TTC549 (cell line): Measurements from ENCODE around the gene CIB4.

Experiments used
- FAIRE-seq: peaks from 2 replicates; lab custom pipeline; 2012; peaks lifted over from hg19 to GRCh38; lab: Jason Lieb, UNC

Gene CIB4

GRCh38 chr2:26642429-26642828, 1.3 kb upstream of the CIB4 start:
- no peak for FAIRE-seq

DNA sequence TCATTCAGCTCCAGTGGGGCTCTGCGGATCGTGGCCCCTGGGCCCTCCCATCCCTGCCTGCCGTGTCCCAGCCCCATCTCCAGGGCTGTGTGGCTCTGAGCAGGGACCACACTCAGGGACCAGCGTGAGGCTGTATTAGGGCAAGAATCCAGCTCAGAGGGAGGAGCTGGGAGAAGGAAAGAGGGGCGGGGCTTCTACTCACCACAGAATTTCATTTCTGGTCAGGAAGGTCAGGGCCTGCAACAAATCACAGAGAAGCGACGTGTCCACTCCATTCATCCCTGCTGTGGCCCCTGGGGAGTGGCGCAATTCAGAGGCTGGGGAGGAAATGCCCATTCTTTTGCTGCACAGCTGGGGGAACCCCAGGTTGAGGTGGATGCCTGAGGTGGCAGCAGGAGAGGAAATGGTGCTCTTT, 828 bp downstream of the CIB4 start:
- no peak for FAIRE-seq

GRCh38 chr2:26639685-26640243, 1.4 kb downstream of the CIB4 start:
- no peak for FAIRE-seq

- no peak for FAIRE-seq
Measured at GRCh38 chr2:26637811-26638310, 3.3 kb downstream of the CIB4 start.

- no peak for FAIRE-seq
Measured at GRCh38 chr2:26636935-26637334, 4.2 kb downstream of the CIB4 start.

DNA sequence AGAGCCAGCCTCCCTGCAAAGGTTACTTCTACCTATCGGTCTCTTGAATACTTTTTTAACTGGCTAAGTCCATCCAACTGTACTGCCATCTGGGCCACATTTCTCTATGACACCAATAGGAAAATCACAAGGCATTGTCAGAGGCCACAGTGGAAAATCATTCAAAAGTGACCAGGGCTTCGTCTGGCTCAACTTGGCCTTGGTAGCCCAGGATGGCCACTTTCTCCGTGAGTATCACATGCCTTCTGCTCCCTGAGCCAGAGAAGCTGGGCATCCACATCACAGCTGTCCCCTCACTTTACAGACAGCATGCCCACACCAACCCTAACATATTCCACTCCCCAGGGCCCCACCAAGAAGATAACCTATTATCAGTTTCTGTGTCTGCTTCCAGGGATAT, 5.8 kb downstream of the CIB4 start:
- FAIRE-seq: no peak

- no peak for FAIRE-seq
Measured at GRCh38 chr2:26634636-26635230, 6.4 kb downstream of the CIB4 start.

- no peak for FAIRE-seq
Measured at GRCh38 chr2:26633993-26634595, 7.1 kb downstream of the CIB4 start.

DNA sequence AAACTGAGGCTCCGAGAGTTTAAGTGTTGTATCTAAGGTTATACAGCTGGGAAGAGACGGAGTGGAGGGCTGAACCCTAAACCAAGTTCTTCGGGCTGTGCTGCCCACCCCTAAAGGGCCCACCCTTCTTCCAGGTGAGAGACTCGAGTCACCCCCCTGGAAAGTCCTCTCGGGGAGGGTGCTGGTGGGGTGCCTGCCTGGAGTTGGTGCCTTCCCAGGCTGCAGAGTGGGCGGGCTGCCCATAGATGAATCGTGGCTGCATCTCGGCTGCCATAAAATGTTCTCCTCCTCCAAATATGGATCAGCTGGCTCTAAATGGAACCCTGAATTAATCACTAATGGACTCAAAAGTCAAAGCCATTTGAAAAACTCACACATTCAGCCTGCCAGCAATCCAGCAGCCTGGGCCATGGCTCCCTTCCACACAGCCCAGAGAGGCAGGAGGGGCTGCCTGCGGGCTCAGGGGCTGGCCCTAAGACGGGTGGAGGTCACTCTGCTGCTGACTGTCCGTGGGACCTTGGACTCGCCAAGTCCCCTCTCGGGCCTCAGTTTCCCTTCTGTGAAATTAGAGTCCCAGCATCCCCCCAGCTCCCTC, 7.7 kb downstream of the CIB4 start:
- no peak for FAIRE-seq

GRCh38 chr2:26632624-26633185, 8.5 kb downstream of the CIB4 start:
- no peak for FAIRE-seq

- no peak for FAIRE-seq
Measured at GRCh38 chr2:26631401-26632170, 9.6 kb downstream of the CIB4 start.

DNA sequence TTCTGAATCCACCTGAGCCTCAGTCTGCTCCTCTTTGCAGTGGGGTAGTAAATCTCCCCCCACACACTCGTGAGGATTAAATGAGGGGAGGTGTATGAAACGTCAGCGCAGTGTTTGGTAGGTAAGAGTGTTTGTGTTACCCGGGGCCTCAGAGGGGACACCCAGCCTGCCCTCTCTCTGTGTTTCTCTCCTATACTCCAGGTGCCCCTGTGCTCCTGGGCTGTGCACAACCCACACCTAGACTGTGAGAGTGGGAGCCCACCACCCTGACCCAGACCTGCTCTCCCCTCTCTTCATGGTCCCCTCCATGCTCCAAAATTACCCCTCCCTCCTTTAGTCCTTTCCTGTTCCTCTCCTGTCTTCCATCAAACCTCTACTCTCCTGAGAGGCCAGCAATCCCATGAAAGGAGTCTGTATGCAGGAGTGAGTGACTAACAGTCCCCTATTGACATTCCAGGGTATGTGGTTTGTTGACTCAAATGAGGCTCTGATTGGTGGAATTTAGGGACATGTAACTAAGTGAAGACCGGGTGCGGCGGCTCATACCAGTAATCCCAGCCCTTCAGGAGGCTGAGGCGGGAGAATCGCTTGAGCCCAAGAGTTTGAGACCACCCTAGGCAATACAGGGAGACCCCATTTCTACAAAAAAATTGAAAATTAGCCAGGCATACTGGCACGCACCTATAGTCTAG, 10.4 kb downstream of the CIB4 start:
- FAIRE-seq: no peak

- FAIRE-seq: no peak
Measured at GRCh38 chr2:26630235-26630634, 10.9 kb downstream of the CIB4 start.

DNA sequence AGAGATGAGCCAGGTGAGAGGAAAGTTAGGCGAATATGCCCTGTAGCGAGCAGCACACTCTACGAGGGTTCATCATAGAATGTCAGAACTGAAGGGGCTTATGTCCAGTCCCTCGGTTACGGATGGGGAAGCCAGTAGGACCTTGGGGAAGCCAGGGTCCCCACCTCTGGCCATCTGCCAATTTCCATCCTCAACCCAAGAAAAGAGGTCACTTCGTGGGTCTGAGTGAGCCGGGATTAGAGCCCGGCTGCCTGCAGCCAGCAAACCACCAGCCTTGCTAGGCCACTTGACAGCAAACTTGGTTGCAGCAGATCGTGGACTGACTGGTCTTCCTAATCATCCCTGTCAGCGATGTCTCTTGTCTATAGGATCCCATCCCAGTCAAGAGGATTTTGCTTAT, 11.4 kb downstream of the CIB4 start:
- FAIRE-seq: no peak

DNA sequence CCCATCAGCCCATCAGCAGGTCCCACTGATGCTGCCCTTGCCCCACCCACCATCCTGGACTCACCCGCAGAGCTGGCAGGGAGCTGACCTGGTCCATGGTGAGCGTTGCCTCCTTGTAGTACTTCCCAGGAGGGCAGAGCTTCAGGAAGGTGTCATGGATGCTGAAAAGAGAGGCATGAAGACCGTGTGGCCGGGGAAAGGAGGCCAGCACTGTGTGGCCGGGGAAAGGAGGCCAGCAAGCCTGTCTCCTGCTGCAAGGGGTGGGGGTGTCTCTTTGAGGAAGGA, 11.9 kb downstream of the CIB4 start:
- FAIRE-seq: no peak

DNA sequence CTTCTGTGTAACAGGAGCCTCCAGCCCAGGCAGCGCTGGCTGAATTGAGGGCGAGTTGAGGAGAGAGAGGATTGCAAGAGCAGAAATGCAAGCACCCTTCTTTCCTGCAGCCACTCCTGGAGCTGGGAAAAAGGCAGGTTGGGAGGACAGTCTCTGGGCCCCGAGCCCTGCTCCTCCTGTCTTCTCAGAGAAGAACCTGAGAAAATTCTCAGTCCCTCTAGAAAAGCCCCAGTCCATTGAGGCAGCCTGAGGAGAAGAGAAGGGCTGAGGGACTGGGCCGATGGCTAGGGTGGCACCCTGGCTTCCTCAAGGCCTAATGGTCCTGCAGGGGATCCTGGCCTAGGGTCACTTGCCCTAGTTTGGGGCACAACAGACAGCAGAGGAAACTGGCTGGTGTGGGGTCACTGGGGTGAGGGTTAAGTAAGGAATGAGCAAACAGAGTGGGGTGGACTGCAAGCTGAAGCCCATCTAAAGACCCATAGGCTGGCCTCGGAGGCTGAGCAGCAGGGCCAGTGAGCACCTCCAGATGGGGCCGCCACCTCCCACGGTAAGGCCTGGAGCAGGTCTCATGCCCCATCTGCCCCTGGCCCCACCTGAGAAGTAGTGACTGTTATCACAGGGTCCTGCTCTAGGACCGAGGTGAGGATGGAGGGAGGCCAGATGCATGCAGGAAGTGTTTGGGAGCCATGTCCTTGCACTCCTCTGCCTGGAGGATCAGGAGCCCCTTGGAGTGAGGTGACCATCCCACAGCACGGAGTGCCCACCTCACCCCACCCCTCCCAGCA, 12.4 kb downstream of the CIB4 start:
- no peak for FAIRE-seq

DNA sequence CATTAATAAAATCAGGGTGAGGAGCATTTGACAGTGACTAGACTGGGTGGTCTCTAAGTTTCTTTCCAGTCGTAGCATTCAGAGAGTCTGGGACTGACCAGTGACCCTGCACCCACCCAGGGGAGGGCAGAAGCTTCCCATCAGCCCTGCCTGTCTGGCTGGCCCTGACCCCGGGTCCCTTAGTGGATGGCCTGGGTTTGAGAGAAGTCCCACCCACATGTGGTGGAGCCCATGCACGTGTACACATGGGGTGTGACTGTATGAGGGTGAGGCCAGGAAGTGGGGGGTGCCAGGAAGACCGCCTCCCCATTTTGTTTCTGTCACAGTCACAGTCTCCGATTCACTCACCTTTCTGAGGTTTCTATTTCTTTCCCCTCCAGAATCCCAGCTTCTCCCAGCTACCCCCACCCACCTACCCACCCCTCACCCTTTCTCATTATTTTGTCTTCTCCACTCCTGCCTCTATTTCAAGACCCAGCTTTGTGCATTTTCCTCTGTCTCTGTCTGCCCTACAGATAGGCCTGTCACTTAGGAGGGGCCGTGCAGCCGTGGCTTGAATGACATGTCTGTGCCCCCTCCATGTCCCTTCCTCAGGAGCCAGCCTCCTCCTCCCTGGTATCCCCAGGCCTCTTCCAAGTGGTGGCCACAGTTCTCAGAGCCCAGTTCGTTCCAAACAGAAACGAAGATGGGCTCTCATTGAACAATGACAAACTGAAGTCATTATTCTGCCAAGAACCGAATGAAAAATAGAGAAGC, 13.6 kb downstream of the CIB4 start:
- no peak for FAIRE-seq

DNA sequence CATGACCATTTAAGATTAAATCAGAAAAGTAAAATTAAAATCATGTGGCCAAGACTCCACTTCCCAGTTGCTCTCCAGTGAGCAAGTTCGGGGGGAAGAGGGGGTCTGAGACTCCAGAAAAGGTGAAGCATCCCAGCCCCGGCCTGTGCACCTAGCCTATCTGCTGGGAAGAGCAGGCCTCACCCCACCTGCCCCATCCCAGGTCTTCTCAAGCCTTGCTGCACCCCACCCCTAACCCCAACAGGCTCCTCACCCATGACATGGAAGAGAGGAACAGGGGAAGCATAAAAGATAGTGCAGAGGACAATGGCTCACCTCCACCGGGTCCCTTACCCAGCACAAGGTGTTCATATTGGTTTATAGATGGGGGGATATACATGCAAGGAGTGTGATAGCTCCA, 14.6 kb downstream of the CIB4 start:
- no peak for FAIRE-seq

GRCh38 chr2:26623541-26624495, 17.3 kb downstream of the CIB4 start:
- FAIRE-seq: no peak
